HG03342 (cell line): ENCODE measurements around the gene ISOC2.
"Not testable (repeated sequence)": the region's sequence is repeated elsewhere in the genome, so short reads cannot be mapped to it uniquely, and the experiment has no call there.

Experiments used
- ATAC-seq: cut with Tn5 transposase; IDR thresholded peaks from one replicate; pipeline ENCODE4 v1.9.1; 2021; ENCODE audit warnings: mild to moderate bottlenecking, moderate library complexity; ENCODE audit not compliant: unreplicated experiment

Gene ISOC2, protein sequence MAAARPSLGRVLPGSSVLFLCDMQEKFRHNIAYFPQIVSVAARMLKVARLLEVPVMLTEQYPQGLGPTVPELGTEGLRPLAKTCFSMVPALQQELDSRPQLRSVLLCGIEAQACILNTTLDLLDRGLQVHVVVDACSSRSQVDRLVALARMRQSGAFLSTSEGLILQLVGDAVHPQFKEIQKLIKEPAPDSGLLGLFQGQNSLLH

DNA sequence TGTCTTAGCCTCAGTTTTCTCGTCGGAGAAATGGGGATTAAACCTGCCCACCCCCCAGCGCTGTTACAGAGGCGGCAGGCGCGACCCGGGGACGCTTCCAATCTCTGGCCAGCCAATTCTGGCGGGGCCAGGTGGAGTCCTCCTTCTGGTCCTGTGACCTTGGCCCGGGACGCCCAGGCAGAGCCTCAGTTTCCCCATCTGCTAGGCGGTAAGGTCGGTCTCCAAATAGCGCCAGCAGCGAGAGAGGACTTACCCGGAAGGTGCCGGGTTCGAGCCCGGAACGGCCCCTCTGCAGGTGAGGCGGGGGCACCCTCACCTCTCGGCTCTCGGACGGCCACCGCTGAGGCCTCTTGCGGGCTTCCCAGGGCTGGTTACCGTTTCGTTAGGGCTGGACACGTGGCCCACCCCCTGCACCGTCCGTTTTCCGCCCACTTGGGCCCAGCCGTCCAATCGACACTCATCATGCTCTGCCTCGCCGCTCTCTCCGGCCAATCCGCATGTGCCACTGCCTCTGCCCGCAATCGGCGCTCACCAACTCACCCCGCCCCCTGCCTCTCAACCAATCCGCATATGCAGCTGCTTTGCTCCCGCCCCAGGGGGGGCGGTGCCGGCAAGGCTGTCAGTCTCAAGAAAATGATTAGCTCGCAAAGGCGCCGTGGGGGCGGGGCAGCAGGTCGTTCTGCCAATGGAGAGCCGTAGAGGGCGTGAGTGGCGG lies at the start of gene ISOC2:
ISOC2 (minus strand) TSS at position 384 of the 715 bp plus-strand sequence. CDS start 5,156 bp downstream, outside the sequence.
- peak; percentile 89 for ATAC-seq

DNA sequence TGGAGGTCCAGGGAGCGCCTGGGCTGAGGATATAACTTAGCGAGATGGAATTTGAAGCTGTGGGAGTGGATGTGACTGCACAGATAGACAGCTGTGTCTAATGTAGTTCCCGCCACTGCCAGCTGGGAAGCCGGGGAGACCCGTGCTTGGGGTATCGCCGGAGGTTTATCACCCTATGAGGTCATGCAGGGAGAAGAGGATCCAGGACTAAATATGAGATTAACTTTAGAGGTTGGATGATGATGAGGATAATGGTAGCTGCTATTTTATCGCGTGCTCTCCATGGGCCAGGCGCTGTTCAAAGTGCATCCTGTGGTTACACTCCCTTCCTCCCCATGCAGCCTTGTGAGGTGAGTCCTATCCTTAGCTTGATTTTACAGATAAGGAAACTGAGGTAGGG lies 46.7 kb upstream of the ISOC2 start:
- ATAC-seq = no peak

DNA sequence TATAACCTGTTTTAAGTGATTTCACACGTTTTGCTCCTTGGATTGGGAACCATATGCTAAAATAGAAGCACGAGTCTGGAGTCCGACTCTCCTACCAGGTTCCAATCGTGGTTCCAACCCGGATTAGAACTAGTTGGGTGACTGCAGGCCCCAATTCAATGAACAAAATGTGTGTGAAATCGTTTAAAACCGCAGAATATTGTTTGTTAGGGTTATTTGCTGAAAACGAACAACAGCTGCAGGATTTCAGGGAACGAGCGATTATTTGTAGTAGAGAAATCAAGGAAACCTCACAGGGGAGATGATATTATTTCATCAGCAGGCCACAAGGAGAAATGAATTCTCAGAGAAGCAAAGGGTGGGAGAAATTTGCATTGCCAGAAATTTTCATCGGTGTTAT lies 43.5 kb upstream of the ISOC2 start:
- ATAC-seq = no peak

DNA sequence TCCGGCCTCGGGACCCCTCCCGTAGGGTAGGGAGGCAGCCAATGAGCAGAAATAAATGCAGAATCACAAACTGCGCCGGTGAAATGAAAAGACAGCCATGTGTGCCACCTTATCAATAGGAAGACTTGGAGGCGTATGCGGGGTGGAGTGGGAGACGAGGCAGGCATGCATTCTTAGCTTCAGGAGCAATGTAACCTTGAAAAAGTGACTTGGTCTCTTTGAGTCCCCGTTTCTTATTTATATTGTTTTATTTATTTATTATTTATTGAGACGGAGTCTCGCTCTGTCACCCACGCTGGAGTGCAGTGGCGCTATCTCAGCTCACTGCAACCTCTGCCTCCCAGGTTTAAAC lies 42.8 kb upstream of the ISOC2 start:
- ATAC-seq = no peak

DNA sequence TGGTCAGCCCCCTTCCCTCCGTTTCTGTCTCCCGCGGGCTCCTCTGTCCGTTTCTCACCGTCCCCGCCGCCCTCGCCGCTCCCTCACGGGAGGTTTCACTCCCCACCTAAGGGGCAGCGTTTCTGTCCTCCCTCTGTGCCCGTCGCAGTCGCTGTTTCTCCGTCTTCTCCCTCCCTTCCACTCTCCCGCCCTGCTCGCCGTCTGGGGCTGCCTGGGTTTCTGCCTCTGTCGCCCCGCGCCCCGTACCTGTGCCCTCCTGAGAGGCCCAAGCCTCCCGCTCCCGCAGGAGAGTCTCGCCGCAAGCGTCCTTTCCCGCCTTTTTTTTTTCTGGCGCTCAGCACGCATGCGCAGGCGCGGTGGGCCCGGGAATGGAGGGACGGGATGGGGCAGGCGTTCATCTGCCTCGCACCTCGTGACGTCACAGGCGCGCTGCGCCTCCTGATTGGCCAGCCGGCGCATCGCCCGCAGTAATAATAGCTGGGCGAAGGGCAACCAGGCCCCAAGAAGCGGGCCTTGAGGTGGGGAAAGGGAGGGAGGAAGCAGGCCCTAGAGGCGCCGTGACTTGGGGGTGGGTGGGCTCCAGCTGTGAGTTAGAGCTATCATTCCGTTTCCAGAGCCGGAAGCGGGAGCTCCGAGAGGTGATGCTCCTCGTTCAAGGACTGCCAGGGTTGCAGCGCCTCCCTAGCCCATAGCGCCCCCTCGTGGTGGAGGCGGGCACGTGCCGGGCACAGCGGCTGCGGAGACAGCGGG lies 42.2 kb upstream of the ISOC2 start:
- ATAC-seq = peak; percentile 88

DNA sequence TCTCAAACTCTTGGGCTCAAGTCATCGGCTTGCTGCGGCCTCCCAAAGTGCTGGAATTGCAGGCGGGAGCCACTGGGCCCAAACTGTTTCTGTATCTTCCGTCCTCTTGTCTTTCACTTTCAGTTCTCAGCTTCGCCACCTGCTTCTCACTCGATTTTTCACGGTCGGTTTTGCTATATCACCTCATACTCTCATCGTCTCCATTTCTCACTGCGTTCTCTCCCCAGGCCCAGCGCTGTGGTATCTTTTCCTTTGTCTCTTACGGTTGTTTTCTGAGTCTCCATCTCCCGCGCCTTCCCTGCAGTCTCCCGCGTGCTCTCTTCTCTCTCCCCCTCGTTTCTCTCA lies 41.7 kb upstream of the ISOC2 start:
- ATAC-seq = no peak

DNA sequence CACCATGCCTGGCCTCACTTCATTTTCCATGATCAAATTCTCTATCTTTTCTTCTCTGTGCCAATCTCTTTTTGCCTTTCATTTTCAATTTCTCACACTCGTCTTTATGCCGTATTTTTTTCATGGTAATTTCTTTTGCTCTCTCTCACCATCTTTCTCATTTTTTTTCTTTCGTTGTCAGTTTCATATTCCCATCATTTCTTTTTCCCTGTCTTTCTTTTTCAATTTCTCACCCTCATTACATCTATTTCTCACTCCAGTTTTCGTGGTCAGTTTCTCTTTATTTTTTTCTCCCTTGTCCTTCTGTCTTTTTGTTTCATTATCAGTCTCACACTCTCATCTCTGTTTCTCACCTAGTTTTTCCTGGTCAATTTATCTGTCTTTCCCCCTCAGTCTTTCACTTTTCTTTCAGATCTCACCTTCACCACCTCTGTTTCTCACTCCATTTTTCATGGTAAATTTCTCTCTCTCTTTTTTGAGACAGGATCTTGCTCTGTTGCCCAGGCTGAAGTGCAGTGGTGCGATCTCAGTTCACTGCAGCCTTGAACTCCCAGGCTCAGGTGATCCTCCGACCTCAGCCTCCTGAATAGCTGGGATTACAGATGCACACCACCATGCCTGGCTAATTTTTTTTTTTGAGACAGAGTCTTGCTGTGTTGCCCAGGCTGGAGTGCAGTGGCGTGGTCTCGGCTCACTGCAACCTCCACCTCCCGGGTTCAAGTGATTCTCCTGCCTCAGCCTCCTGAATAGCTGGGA lies 40.9 kb upstream of the ISOC2 start:
- ATAC-seq = no peak

DNA sequence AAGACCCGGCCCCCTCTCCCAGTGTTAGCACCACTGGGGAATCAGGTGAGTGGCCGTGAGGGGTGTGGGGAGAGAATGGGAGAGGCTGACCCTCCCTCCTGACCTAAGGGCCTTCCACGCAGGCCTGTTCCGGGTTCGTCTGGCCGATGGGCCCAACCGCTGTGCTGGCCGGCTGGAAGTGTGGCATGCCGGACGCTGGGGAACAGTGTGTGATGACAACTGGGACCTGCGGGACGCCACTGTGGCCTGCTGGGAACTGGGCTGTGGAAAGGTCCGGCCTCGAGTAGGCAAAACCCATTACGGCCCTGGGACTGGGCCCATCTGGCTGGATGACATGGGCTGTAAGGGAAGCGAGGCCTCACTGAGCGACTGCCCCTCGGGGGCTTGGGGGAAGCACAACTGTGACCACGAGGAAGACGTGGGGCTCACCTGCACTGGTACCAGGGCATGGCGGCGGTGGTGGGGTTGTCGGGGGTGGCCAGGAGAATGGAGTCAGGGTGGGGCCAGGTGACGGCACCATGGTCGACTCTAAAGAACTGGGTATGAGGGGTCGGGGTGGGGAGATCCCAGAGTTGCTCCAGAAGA lies 39.0 kb upstream of the ISOC2 start:
- ATAC-seq = no peak

DNA sequence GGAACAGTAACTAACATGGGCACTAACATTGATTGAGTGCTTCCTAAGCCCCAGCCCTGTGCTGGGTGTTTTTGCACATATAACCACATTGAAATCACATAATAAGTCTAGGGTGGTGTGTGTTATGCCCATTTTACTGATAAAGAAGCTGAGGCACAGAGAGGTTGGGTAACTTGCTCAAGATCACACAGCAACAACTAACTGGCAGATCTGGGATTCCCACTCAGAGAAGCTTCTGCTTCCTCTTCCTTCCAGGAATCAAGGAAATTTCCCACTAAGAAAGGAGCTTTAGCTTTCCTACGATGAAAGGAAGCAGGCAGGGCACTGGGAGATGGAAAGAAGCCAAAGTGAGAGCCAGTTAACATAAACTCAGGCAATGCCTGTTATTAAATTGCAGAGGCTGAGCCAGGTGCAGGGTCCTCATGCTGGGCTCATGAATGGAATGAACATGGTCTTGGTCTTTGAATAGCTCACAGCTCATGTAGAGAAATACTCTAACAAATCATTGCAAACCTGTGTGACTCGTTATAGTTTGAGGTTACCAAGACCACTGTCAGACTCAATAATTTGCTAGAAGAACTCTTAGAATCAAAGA lies 36.9 kb upstream of the ISOC2 start:
- ATAC-seq = no peak

DNA sequence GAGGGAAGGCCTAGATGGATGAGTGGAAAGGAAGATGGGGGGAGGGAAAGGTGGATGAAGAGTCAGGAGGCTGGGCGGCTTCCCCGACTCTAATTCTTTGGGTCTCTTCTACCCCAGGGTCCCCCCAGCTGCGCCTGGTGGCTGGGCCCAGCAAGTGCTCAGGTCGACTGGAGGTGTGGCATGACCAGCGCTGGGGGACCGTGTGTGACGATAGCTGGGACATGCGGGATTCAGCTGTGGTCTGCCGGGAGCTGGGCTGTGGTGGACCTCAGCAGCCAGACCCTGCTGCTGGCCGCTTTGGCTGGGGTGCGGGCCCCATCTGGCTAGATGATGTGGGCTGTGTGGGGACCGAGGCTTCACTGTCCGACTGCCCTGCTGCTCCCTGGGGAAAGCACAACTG lies 36.3 kb upstream of the ISOC2 start:
- no peak for ATAC-seq

DNA sequence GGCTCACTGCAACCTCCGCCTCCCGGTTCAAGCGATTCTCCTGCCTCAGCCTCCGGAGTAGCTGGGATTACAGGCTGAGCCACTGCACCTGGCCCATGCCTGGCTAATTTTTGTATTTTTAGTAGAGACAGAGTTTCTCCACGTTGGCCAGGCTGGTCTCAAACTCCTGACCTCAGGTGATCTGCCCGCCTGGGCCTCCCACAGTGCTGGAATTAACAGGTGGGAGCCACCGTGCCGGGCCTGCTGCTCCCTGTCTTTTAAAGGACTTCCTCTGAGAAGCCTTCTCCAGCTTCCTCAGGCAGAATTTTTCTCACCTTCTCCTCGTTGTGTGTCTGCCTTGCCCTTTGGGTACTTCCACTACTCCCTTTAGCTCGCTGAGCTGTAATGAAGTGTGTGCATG lies 35.4 kb upstream of the ISOC2 start:
- not testable (repeated sequence) for ATAC-seq

DNA sequence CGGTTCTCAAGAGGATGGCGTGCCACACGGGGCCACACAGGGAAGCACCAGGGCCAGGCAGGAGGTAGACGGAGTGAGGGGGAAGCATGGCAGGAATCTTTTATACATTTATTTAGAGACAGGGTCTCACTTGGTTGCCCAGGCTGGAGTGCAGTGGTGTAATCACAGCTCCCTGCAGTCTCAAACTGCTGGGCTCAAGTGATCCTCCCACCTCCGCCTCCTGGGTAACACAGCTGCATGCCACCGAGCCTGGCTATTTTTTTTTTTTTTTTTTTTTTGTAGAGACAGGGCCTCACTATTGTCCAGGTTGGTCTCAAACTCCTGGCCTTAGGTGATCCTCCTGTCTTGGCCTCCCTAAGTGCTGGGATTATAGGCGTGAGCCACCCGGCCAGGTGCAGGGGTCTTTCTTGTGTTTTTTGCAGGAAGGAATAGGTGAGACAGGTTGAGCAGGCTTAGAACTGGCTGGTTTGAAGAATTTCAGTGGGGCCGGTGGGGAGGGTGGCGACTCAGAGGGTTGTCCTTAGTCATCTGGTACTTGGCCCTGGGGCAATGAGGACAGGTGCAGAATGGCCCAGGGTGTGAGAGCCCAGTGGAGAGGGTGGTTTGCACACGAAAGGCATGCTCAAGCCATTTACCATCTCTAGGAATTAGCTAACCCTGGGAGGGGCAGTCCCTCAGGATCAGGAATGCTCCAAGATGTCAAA lies 34.4 kb upstream of the ISOC2 start:
- no peak for ATAC-seq

DNA sequence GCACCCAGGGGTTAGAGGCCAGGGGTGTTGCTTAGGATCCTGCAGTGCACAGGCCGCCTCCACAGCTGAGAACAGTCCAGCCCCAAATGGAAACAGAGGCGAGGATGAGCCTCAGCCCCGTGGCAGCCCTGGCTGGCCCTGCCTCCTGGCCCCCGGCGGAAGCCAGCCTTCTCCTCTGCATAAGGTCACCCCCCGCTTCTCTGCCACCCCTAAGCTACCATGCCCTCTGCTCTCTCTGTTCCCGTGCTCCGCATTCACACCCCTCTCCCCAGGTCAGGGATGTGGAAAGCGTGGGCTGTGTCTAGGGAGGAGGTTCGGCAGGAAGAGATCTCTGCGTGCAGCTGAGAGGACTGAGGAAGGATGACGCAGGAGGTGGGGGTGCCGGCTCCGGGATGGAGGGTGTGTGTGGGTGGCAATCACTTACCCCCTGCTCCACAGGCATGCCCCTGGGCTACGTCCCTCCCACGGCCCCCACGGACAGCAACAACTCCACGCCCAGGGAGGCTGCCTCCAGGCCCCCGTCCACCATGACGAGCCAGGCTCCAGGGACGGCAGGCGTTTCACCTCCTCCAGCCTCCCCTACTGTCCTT lies 32.8 kb upstream of the ISOC2 start:
- no peak for ATAC-seq

DNA sequence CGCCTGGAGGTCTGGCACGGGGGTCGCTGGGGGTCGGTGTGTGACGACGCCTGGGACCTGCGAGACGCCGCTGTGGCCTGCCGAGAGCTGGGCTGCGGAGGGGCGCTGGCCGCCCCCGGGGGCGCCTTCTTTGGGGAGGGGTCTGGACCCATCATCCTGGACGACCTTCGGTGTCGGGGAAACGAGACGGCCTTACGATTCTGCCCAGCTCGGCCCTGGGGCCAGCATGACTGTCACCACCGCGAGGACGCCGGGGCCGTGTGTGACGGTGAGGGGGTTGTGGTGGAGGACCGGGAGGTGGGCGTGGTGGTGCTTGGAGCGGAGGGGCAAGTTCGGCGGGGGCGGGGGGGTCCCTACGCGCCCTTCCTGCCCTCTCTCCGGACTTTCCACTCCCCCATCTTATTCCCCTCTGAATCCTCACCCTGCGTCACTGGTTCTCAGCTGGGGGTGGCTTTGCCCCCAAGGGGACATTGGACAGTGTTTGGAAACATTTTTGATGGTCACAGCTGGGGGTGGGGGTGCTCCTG lies 32.3 kb upstream of the ISOC2 start:
- no peak for ATAC-seq

DNA sequence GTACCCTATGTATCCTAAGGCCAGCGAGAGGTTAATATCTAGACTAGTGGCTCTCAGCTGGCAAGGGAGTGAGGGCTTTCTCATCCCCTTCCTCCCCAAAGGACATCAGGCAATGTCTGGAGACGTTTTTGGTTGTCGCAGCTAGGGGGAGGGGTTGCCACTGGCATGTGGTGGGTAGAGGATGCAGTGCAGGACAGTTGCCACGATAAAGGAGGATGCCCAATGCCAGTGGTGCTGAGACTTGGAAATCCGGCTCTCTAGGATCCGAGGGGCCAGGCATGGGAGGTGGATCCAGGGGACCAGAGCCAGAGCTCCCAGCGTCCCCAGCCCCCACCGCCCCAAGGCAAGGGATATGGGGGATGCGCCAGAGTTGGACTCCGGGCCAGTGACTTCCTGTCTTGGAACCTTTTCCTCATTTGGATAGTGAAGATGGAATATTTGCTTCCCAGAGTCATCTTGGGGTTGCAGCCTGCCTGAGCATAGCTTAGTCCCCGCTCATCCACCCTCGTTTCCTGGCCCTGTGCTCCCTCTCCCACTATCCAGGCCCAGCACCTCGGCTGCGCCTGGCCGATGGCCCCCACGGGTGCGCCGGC lies 31.7 kb upstream of the ISOC2 start:
- ATAC-seq = no peak

DNA sequence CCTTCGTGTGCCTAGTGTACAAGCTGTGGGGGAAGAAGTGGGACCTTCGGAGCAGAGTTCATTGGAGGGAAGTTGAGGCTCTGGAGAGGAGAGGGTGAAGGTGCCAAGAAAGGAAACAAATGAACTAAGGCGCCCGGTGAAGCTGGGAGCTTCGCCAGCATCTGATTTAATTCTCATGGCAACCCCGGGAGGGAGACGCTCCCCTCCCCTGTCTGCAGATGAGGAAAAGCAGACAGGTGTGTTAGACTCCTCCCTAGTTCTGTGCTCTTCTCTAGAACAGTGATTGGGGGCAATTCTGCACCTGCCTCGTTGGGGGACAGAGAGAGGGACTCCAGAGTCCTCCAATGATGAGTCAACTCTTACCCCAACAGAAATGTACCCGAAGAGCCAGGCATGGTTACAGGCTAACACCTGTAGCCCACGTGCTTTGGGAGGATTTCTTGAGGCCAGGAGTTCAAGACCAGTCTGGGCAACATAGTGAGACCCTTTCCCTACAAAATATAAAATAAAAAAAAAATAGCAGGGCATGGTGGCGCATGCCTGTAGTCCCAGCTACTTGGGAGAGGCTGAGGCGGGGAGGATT lies 31.0 kb upstream of the ISOC2 start:
- ATAC-seq = no peak

DNA sequence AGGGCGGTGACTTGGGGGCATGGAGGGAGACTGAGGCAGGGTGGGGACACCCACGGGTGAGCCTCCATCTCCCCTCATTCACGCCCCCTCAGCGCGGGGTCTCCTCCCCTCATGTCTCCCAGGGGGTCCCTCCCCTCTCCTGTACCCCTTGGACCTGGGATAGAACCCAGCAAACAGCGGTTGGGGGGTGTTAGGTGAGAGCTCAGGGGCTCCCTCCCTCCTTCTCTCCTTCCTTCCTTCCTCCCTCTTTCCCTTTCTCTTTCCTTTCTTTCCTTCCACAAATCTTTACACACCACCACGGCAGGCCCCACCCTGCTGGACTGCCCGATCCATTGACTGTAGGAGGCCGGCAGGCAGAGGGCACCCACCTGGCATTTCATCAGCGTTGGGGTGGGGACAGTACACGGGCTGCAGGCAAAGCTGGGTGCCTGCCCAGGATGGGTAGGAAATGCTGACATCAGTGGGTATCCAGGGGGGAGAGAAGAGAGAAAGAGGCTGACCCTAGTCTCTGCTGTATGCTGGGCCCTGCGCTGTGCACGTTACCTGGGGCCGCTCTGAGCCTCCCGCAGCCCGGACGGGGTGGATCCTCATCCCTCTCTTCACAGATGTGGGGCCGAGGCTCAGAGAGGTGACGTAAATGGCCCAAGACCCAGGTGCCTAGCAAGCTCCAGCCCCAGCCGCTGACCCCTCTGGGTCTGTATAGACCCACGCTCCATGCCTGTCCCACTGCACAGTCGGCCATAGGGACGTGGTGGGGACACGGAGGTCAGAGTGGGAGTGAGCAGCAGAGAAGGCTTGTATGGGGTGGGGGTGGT lies 30.3 kb upstream of the ISOC2 start:
- ATAC-seq = no peak
